Stimulated activated CD4-positive, alpha-beta T cell treated with anti-CD3 and anti-CD28 coated beads, Interleukin-12 subunit alpha, Interleukin-12 subunit beta, amount 100 ng/mL, for 24 hours (primary cell): ENCODE data around the gene S100A13.
"Not testable (repeated sequence)": the region's sequence is repeated elsewhere in the genome, so short reads cannot be mapped to it uniquely, and the experiment has no call there.

Source experiments
- DNase-seq, 2 experiments: peaks; one replicate each; pipeline ENCODE4 v3.0.0-alpha.2; 2020; ENCODE audit warnings: low read depth in 2 of 2

The S100A13 gene

GRCh38 chr1:153608089-153608682 is 19.1 kb downstream of the S100A13 start:
- DNase-seq = no peak

- DNase-seq = no peak
Measured at GRCh38 chr1:153607381-153607780, 19.9 kb downstream of the S100A13 start.

- DNase-seq = no peak
Measured at GRCh38 chr1:153606194-153606593, 21.1 kb downstream of the S100A13 start.

DNA sequence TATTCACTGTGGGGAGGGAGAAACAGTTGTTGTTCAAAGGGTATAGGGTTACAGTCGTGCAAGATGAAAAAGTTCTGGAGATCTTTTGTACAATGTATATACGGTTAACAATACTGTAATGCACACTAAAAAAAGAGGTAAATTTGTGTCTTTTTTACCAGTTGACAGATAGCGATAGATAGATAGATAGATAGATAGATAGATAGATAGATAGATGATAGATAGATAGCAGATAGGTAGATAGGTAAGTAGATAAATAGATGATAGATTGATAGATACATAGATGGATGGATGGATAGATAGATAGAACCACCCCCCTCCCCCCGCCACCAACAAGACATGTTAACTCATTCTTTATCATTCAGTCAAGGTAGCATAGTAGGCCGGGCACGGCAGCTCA is 24.6 kb downstream of the S100A13 start:
- no peak for DNase-seq

DNA sequence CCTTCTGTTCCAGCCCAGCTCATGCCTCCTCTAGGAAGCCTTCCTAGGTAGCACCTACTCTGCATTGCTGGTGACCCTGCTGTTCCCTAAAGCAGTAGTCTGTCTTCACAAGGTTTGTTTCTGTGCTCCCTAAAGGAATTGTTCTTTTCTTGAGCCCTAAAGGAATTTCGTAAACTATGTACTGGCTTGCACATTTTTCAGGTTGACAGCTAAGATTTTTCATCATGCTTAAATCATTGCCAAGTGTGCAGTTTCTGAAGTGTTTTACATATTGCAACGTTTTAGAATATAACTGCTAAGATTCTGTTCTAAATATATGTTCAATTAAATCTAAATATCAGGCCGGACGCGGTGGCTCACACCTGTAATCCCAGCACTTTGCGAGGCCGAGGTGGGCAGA is 27.5 kb downstream of the S100A13 start:
- no peak for DNase-seq

- DNase-seq = no peak
Measured at GRCh38 chr1:153598309-153599172, 28.8 kb downstream of the S100A13 start.

- DNase-seq = no peak
Measured at GRCh38 chr1:153597206-153597605, 30.1 kb downstream of the S100A13 start.

DNA sequence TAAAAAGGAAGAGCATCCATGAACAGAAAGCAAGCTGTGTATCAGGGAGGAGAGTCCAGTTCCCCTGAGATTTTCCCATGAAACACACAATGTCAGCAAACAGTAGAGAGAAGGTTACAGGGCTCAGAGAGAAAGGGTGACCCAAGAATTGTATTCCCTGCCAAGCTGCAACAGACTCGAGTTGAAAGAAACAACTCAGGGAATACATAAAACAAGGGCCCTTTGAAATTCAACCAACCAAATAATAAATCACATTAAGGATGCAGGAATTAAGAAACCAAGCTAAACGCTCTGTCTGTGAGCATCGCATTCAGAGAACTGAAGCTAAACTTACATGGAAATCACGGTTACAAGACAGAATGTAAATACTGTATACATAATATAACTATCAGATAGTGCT is 34.6 kb downstream of the S100A13 start:
- no peak for DNase-seq

- DNase-seq = no peak
Measured at GRCh38 chr1:153588482-153588881, 38.8 kb downstream of the S100A13 start.

- not testable (repeated sequence) for DNase-seq
Measured at GRCh38 chr1:153588033-153588432, 39.3 kb downstream of the S100A13 start.

DNA sequence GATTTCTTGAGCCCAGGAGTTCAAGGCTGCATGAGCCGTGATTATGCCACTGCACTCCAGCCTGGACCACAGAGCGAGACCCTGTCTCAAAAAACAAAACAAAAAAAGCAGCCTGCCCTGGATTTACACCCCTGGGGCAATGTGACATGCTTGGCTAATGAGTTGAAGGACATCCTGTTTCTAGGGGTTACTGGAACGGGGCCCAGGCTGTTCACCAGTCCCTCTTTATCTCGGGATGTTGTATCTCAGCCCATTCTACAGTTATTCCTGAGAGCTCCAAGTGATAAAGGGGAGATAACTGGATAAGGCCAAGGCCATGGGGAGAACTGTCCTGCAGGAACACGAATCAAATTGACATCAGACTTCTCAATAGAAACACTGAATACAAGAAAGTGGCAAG is 40.0 kb downstream of the S100A13 start:
- no peak for DNase-seq

- no peak for DNase-seq
Measured at GRCh38 chr1:153586347-153586746, 41.0 kb downstream of the S100A13 start.

GRCh38 chr1:153585006-153585405 is 42.3 kb downstream of the S100A13 start:
- no peak for DNase-seq

DNA sequence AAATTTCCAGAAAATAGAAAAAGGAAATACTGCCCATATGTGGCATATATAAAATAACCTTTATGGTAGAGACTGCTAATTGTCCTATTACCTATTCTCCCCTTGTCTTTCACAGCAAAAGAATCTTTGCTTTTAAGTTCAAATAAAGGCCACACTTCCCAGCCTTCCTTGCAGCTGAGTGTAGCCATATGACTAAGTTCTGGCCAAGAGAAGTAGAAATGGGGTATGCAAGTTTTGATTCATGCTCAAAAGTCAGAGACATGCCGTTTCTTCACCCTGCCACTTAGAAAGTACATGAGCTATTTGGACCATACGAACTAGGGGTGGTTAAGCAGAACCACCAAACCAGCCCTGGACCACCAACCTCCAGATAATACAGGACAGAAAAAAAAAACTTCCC is 43.3 kb downstream of the S100A13 start:
- DNase-seq = no peak

DNA sequence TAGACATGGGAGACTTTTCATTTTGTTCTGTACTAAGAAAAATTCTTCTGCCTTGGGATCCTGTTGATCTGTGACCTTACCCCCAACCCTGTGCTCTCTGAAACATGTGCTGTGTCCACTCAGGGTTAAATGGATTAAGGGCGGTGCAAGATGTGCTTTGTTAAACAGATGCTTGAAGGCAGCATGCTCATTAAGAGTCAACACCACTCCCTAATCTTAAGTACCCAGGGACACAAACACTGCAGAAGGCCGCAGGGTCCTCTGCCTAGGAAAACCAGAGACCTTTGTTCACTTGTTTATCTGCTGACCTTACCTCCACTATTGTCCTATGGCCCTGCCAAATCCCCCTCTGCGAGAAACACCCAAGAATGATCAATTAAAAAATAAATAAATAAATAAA is 43.8 kb downstream of the S100A13 start:
- DNase-seq = not testable (repeated sequence)

DNA sequence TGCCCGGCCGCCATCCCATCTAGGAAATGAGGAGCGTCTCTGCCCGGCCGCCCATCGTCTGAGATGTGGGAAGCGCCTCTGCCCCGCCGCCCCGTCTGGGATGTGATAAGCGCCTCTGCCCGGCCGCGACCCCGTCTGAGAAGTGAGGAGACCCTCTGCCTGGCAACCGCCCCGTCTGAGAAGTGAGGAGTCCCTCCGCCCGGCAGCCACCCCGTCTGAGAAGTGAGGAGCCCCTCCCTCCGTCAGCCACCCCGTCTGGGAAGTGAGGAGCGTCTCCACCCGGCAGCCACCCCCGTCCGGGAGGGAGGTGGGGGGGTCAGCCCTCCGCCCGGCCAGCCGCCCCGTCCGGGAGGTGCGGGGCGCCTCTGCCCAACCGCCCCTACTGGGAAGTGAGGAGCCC is 44.5 kb downstream of the S100A13 start:
- not testable (repeated sequence) for DNase-seq

- DNase-seq = no peak
Measured at GRCh38 chr1:153578936-153579335, 48.4 kb downstream of the S100A13 start.

GRCh38 chr1:153578490-153578889 is 48.8 kb downstream of the S100A13 start:
- no peak for DNase-seq

DNA sequence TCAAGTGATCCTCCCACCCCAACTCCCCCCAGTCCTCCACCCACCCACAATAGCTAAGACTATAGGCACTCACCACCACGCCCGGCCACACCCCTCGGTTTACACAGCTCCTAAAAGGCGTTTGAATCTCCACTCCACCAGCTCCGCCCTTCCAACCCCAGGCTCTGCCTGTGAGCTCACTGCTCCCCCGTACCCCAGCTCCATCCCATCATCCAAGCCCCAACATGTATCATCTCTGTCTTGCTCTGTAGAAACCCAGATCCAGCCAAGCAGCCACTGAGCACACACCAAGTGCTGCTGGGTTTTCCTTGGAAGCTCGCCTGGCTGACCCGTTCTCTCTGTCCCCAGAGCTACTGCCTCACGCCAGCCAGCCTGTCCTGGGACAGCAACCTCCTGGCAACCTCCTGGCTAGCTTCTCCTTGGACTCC is 49.7 kb downstream of the S100A13 start:
- no peak for DNase-seq

DNA sequence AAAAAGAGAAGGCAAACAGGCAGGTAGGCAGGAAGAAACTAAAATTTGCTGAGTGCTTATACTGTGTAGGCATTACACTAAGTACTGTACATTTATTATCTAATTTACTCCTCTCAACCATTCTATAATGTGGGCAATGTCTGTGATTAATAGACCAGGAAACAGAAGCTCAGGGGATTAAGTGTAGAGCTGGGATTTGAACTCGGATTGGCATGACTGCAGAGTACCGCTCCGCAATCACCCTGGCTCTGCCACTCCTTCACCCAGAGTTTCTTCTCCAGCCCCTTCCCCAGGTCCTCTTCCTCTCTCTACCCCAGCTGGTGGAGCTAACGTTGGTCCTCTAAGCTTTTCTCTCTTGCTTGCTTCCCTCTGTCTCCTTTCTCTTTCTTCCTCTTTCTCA is 50.2 kb downstream of the S100A13 start:
- no peak for DNase-seq

DNA sequence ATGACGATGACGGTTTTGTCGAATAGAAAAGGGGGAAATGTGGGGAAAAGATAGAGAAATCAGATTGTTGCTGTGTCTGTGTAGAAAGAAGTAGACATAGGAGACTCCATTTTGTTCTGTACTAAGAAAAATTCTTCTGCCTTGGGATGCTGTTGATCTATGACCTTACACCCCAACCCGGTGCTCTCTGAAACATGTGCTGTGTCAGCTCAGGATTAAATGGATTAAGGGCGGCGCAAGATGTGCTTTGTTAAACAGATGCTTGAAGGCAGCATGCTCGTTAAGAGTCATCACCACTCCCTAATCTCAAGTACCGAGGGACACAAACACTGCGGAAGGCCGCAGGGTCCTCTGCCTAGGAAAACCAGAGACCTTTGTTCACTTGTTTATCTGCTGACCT is 51.8 kb downstream of the S100A13 start:
- not testable (repeated sequence) for DNase-seq

DNA sequence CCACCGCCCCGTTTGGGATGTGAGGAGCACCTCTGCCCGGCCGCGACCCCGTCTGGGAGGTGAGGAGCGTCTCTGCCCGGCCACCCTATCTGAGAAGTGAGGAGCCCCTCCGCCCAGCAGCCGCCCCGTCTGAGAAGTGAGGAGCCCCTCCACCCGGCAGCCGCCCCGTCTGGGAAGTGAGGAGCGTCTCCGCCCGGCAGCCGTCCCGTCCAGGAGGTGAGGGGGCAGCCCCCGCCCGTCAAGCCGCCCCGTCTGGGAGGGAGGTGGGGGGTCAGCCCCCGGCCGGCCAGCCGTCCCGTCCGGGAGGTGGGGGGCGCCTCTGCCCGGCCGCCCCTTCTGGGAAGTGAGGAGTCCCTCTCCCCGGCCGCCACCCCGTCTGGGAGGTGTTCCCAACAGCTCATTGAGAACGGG is 52.2 kb downstream of the S100A13 start:
- DNase-seq = not testable (repeated sequence)

DNA sequence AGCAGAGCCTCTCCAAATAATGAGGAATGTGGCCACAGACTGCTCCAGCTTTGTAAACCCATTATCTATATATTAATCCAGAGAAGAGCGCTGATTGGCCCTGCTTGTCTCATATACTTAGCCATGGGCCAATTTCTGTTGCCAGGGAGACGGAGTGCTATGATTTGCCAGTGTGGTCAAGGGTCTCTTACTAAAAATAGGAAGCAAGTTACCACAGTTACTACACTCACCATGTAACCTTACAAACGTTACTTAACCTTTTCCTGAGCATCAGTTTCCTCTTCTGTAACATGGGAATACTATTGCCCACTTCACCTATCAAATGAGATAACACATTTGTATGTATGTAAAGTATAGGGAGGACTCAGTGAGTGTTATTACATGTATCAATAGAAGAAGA is 54.0 kb downstream of the S100A13 start:
- DNase-seq = no peak
